ENCODE data around the gene RFX7. TPM values are rescaled to one million over a fixed set of nuclear protein-coding genes. Genes with fewer than 3 reads are reported as not detected.

Gene RFX7
- total and polyA plus RNA-seq, 4 experiments from 2014 or later = 0.30 to 37.5 (median 19.7) TPM

DNA sequence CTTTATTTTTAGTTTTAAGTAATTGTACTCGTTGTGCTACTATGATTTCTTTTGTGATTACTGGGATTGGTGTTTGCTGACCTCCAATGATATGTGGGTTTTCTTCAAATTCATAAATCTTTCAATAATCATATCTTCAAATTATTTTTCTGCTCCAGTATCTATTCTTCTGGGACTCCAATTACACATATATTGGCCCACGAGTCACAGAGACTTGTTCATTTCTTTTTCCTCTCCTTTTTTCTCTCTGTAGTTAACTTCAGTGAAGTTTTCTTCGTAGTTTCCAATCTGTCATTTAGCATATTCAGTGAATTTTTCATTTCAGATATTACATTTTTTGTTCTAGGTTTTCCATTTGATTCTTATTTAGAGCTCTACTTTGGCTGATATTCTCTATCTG, 21.4 kb downstream of the RFX7 start:
- Histone ChIP-seq H3K27me3 (ENCODE audit: insufficient read depth, low read length) (no peaks in the 10 kb centered on the region), H3K27ac (ENCODE audit: low read depth, low read length) (no peak overlapping the region), H3K4me1 (ENCODE audit: insufficient read depth, low read length) (no peaks in the 10 kb centered on the region), H3K9me3 (ENCODE audit: control insufficient read depth in 1 of 2, low read length in 2 of 2) (no peaks in the 10 kb centered on the region), H3K4me3 (ENCODE audit: low read length in 2 of 2) (no peak overlapping the region), H3K36me3 (ENCODE audit: insufficient read depth, low read length) (no peaks in the 10 kb centered on the region)
- Mint-ChIP-seq H3K27me3 (no peaks in the 10 kb centered on the region), H3K27ac (no peak overlapping the region), H3K4me3 (no peak overlapping the region), H3K36me3 (peaks cover 34 to 41% of the 10 kb centered on the region in 2 donors), H3K4me1 (peaks cover 7 to 13% (median 10%) of the 10 kb centered on the region in 4 donors), H3K9me3 (peaks cover 4 to 31% (median 21%) of the 10 kb centered on the region in 8 donors)
- no peak for DNase-seq
- CTCF ChIA-PET (ENCODE audit: partially characterized antibody) = interaction anchor here (0.6 to 1.3 kb wide), 3 partner anchors 11 to 23 kb away, joined by 3 to 4 read pairs (median 4); no protein-coding TSS in a partner anchor
- POLR2A ChIA-PET (ENCODE audit: partially characterized antibody) = no interaction called here
- intact Hi-C loops (cut with micrococcal nuclease) = no loop called here

DNA sequence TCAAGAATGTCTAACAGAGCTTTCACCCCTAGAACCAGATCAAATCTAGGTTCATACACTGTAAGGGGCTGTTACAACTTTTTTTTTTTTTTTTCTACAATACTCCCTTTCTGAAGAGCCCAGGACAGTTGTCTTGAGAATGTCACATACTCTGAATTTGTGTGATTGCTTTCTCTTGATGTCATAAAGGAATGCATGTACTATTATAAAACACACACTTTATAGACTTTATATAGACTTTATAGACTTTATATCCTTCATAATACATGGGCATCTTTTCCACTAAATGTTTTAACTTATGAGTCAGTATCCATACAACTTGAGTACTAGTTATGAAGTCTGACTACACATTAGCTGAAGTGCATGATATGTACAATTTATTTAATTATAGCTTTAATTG, 26.3 kb downstream of the RFX7 start:
- peaks cover 7 to 19% (median 9%) of the 10 kb centered on the region in 4 donors for H3K4me1 Mint-ChIP-seq
- Histone ChIP-seq H3K27me3 (ENCODE audit: insufficient read depth, low read length) (no peaks in the 10 kb centered on the region), H3K4me1 (ENCODE audit: insufficient read depth, low read length) (no peaks in the 10 kb centered on the region), H3K27ac (ENCODE audit: low read depth, low read length) (no peak overlapping the region), H3K9me3 (ENCODE audit: control insufficient read depth in 1 of 2, low read length in 2 of 2) (no peaks in the 10 kb centered on the region), H3K36me3 (ENCODE audit: insufficient read depth, low read length) (no peaks in the 10 kb centered on the region), H3K4me3 (ENCODE audit: low read length in 2 of 2) (no peak overlapping the region)
- ChIA-PET CTCF (ENCODE audit: partially characterized antibody) (interaction anchor here (0.6 to 2.2 kb wide), 2 partner anchors 17 to 28 kb away, joined by 4 to 6 read pairs; no protein-coding TSS in a partner anchor), POLR2A (ENCODE audit: partially characterized antibody) (no interaction called here)
- H3K9me3 Mint-ChIP-seq = peaks cover 5 to 26% (median 11%) of the 10 kb centered on the region in 8 donors
- H3K4me3 Mint-ChIP-seq = no peak overlapping the region
- DNase-seq = no peak
- H3K27me3 Mint-ChIP-seq = no peaks in the 10 kb centered on the region
- intact Hi-C loops (cut with micrococcal nuclease) = no loop called here
- peak overlapping the region in 2 of 7 donors; percentile 19 to 55 for H3K27ac Mint-ChIP-seq
- H3K36me3 Mint-ChIP-seq = peaks cover 39 to 43% of the 10 kb centered on the region in 2 donors

- no peaks in the 10 kb centered on the region for H3K4me1 ChIP-seq (ENCODE audit: insufficient read depth, low read length)
- peaks cover 8 to 38% (median 23%) of the 10 kb centered on the region in 8 donors for H3K9me3 Mint-ChIP-seq
- CTCF ChIA-PET (ENCODE audit: partially characterized antibody) = no interaction called here
- H3K27ac Mint-ChIP-seq = peak overlapping the region in 2 of 7 donors; percentile 19 to 24
- no peak overlapping the region for H3K4me3 Mint-ChIP-seq
- POLR2A ChIA-PET (ENCODE audit: partially characterized antibody) = no interaction called here
- no peaks in the 10 kb centered on the region for H3K9me3 ChIP-seq (ENCODE audit: control insufficient read depth in 1 of 2, low read length in 2 of 2)
- H3K36me3 Mint-ChIP-seq = peaks cover 49 to 52% of the 10 kb centered on the region in 2 donors
- no peaks in the 10 kb centered on the region for H3K27me3 ChIP-seq (ENCODE audit: insufficient read depth, low read length)
- peaks cover 16 to 27% (median 21%) of the 10 kb centered on the region in 4 donors for H3K4me1 Mint-ChIP-seq
- no peak overlapping the region for H3K27ac ChIP-seq (ENCODE audit: low read depth, low read length)
- no peak overlapping the region for H3K4me3 ChIP-seq (ENCODE audit: low read length in 2 of 2)
- H3K27me3 Mint-ChIP-seq = no peaks in the 10 kb centered on the region
- DNase-seq = no peak
- H3K36me3 ChIP-seq (ENCODE audit: insufficient read depth, low read length) = no peaks in the 10 kb centered on the region
- intact Hi-C loops (cut with micrococcal nuclease) = no loop called here
Measured at GRCh38 chr15:56215769-56216168, 27.9 kb downstream of the RFX7 start.

GRCh38 chr15:56211960-56212550, 31.6 kb downstream of the RFX7 start:
- H3K27me3 ChIP-seq (ENCODE audit: insufficient read depth, low read length) = no peaks in the 10 kb centered on the region
- H3K4me1 Mint-ChIP-seq = peaks cover 41 to 56% (median 51%) of the 10 kb centered on the region in 4 donors
- no peak overlapping the region for H3K4me3 ChIP-seq (ENCODE audit: low read length in 2 of 2)
- CTCF ChIA-PET (ENCODE audit: partially characterized antibody) = interaction anchor here (1.1 kb wide), 1 partner anchor 10 kb away, joined by 4 read pairs; no protein-coding TSS in a partner anchor
- POLR2A ChIA-PET (ENCODE audit: partially characterized antibody) = interaction anchor here (1.2 to 1.3 kb wide), 2 partner anchors 11 to 33 kb away, joined by 4 to 5 read pairs; no protein-coding TSS in a partner anchor
- no peaks in the 10 kb centered on the region for H3K36me3 ChIP-seq (ENCODE audit: insufficient read depth, low read length)
- DNase-seq = no peak
- H3K36me3 Mint-ChIP-seq = peaks cover 35 to 45% of the 10 kb centered on the region in 2 donors
- intact Hi-C loops (cut with micrococcal nuclease) = no loop called here
- H3K27me3 Mint-ChIP-seq = no peaks in the 10 kb centered on the region
- H3K4me3 Mint-ChIP-seq = no peak overlapping the region
- H3K27ac Mint-ChIP-seq = no peak overlapping the region
- peaks cover 31% of the 10 kb centered on the region for H3K4me1 ChIP-seq (ENCODE audit: insufficient read depth, low read length)
- no peaks in the 10 kb centered on the region for H3K9me3 ChIP-seq (ENCODE audit: control insufficient read depth in 1 of 2, low read length in 2 of 2)
- peaks cover 4 to 36% (median 25%) of the 10 kb centered on the region in 8 donors for H3K9me3 Mint-ChIP-seq
- H3K27ac ChIP-seq (ENCODE audit: low read depth, low read length) = no peak overlapping the region

DNA sequence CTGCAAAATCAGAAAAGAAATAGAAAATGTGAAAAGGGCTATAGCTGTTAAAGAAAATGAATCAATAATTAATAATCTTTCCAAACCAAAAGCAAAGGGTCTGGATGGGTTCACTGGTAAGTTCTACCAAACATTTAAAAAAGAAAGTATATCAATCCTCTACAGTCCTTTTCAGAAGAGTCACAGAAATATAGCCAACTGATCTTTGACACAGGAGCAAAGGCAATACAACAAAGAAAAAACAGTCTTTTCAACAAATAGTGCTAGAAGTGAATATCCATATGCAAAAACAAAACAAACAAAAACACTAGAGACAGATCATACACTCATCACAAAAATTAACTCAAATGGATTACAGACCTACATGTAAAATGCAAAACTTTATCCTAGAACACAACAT, 32.6 kb downstream of the RFX7 start:
- no peaks in the 10 kb centered on the region for H3K27me3 Mint-ChIP-seq
- ChIA-PET POLR2A (ENCODE audit: partially characterized antibody) (no interaction called here), CTCF (ENCODE audit: partially characterized antibody) (interaction anchor here (1.1 kb wide), 1 partner anchor 9 kb away, joined by 4 read pairs; no protein-coding TSS in a partner anchor)
- Histone ChIP-seq H3K36me3 (ENCODE audit: insufficient read depth, low read length) (no peaks in the 10 kb centered on the region), H3K4me3 (ENCODE audit: low read length in 2 of 2) (no peak overlapping the region), H3K27me3 (ENCODE audit: insufficient read depth, low read length) (no peaks in the 10 kb centered on the region), H3K9me3 (ENCODE audit: control insufficient read depth in 1 of 2, low read length in 2 of 2) (no peaks in the 10 kb centered on the region), H3K4me1 (ENCODE audit: insufficient read depth, low read length) (peaks cover 40% of the 10 kb centered on the region), H3K27ac (ENCODE audit: low read depth, low read length) (no peak overlapping the region)
- H3K4me1 Mint-ChIP-seq = peaks cover 50 to 65% (median 61%) of the 10 kb centered on the region in 4 donors
- H3K36me3 Mint-ChIP-seq = peaks cover 31 to 40% of the 10 kb centered on the region in 2 donors
- H3K9me3 Mint-ChIP-seq = peaks cover 4 to 36% (median 25%) of the 10 kb centered on the region in 8 donors
- DNase-seq = no peak
- H3K4me3 Mint-ChIP-seq = peak overlapping the region in 1 of 8 donors; percentile 27
- peak overlapping the region in 4 of 7 donors; percentile 1 to 33 (median 24) for H3K27ac Mint-ChIP-seq
- intact Hi-C loops (cut with micrococcal nuclease) = no loop called here

DNA sequence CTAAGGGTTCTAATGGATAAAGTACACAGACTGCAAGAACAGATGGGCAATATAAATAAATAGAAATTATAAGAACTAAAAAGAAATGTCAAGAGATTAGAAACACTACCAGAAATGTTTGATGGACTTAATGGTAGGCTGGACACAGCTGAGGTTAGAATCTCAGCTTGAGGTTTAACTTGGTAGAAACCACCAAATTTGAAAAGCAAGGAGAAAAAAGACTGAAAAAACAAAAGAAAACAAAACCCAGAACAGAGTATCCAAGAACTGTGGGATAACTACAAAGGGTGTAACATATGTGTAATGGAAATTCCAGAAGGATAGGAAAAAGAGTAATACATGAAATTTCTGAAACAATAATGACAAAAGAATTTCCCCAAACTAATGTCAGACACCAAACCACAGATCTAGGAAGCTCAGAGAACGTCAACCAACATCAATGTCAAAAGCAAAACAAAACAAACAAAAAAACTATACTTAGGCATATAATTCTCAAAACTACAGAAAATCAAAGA, 35.0 kb downstream of the RFX7 start:
- Histone ChIP-seq H3K4me1 (ENCODE audit: insufficient read depth, low read length) (peaks cover 59% of the 10 kb centered on the region), H3K27ac (ENCODE audit: low read depth, low read length) (peak overlapping the region; percentile 31)
- CTCF ChIA-PET (ENCODE audit: partially characterized antibody) = interaction anchor here (1.4 to 2.3 kb wide), 3 partner anchors 10 to 36 kb away, joined by 3 to 5 read pairs (median 5); no protein-coding TSS in a partner anchor

DNA sequence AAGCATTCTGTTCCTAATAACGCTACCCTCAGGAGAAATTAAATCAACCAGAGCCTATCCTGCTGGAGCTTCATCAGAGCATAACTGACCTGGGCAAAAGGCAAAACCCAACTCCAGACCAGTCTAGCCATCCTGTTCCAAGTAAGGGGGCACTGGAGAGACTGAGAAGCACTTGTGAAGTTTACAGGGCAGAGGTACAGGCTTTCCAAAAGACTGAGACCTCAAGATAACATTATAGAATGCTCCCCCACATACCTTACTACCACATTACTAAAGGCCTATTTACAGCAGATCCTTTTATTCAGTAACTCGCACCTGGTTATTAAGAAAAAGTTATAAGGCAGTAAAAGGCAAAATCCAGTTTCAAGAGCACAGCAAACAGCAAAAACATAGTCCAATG, 35.5 kb downstream of the RFX7 start:
- no peaks in the 10 kb centered on the region for H3K27me3 ChIP-seq (ENCODE audit: insufficient read depth, low read length)
- intact Hi-C loops (cut with micrococcal nuclease) = no loop called here
- H3K36me3 ChIP-seq (ENCODE audit: insufficient read depth, low read length) = no peaks in the 10 kb centered on the region
- Mint-ChIP-seq H3K36me3 (peaks cover 21 to 30% of the 10 kb centered on the region in 2 donors), H3K4me3 (peak overlapping the region in 7 of 8 donors; percentile 30 to 82 (median 66)), H3K27ac (peak overlapping the region; percentile 70 to 92 (median 86)), H3K27me3 (no peaks in the 10 kb centered on the region), H3K9me3 (peaks cover 4 to 29% (median 18%) of the 10 kb centered on the region in 8 donors), H3K4me1 (peaks cover 63 to 86% (median 74%) of the 10 kb centered on the region in 4 donors)
- H3K9me3 ChIP-seq (ENCODE audit: control insufficient read depth in 1 of 2, low read length in 2 of 2) = no peaks in the 10 kb centered on the region
- H3K27ac ChIP-seq (ENCODE audit: low read depth, low read length) = peak overlapping the region; percentile 31
- no peak for DNase-seq
- ChIA-PET CTCF (ENCODE audit: partially characterized antibody) (interaction anchor here (0.9 to 2.3 kb wide), 5 partner anchors 9 to 50 kb away, joined by 3 to 6 read pairs (median 5); no protein-coding TSS in a partner anchor), POLR2A (ENCODE audit: partially characterized antibody) (interaction anchor here (0.9 to 2.3 kb wide), 3 partner anchors 11 to 37 kb away, joined by 3 to 16 read pairs (median 13); partner anchors contain the start of gene RFX7)
- no peak overlapping the region for H3K4me3 ChIP-seq (ENCODE audit: low read length in 2 of 2)
- H3K4me1 ChIP-seq (ENCODE audit: insufficient read depth, low read length) = peaks cover 61% of the 10 kb centered on the region

More for the DNA sequence above, 35.0 kb downstream of the RFX7 start:
- Mint-ChIP-seq H3K9me3 (peaks cover 4 to 32% (median 22%) of the 10 kb centered on the region in 8 donors), H3K27ac (peak overlapping the region; percentile 70 to 92 (median 86)), H3K4me3 (peak overlapping the region in 7 of 8 donors; percentile 43 to 82 (median 66)), H3K4me1 (peaks cover 62 to 82% (median 75%) of the 10 kb centered on the region in 4 donors), H3K36me3 (peaks cover 24 to 33% of the 10 kb centered on the region in 2 donors), H3K27me3 (no peaks in the 10 kb centered on the region)
- DNase-seq = no peak
- H3K9me3 ChIP-seq (ENCODE audit: control insufficient read depth in 1 of 2, low read length in 2 of 2) = no peaks in the 10 kb centered on the region
- POLR2A ChIA-PET (ENCODE audit: partially characterized antibody) = interaction anchor here (1.7 to 2.3 kb wide), 2 partner anchors 34 to 37 kb away, joined by 13 to 16 read pairs; partner anchors contain the start of gene RFX7
- H3K4me3 ChIP-seq (ENCODE audit: low read length in 2 of 2) = no peak overlapping the region
- no peaks in the 10 kb centered on the region for H3K27me3 ChIP-seq (ENCODE audit: insufficient read depth, low read length)
- intact Hi-C loops (cut with micrococcal nuclease) = no loop called here
- no peaks in the 10 kb centered on the region for H3K36me3 ChIP-seq (ENCODE audit: insufficient read depth, low read length)

Data from CD4-positive, alpha-beta memory T cell (primary cell).